ENCODE data around the gene CBX2.

Gene CBX2

GRCh38 chr17:79808763-79809529, 31.0 kb downstream of the CBX2 start:
- DNase-seq (ENCODE audit: low spot score) = no peak
- in situ Hi-C loops (cut with MboI; ENCODE audit: low sequenced_read_pairs, unreplicated experiment) = loop anchor here (5.0 kb wide), 1 partner anchor 33 kb away; no protein-coding TSS in a partner anchor
- TF ChIP-seq, protein P1, sequence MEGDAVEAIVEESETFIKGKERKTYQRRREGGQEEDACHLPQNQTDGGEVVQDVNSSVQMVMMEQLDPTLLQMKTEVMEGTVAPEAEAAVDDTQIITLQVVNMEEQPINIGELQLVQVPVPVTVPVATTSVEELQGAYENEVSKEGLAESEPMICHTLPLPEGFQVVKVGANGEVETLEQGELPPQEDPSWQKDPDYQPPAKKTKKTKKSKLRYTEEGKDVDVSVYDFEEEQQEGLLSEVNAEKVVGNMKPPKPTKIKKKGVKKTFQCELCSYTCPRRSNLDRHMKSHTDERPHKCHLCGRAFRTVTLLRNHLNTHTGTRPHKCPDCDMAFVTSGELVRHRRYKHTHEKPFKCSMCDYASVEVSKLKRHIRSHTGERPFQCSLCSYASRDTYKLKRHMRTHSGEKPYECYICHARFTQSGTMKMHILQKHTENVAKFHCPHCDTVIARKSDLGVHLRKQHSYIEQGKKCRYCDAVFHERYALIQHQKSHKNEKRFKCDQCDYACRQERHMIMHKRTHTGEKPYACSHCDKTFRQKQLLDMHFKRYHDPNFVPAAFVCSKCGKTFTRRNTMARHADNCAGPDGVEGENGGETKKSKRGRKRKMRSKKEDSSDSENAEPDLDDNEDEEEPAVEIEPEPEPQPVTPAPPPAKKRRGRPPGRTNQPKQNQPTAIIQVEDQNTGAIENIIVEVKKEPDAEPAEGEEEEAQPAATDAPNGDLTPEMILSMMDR (IDR thresholded peaks at IDR 0.05; ENCODE audit: borderline replicate concordance, control extremely low read depth, extremely low read depth, insufficient read depth, missing control alignments) = peak; percentile 34

GRCh38 chr17:79809530-79810129, 31.7 kb downstream of the CBX2 start:
- TF ChIP-seq, protein P1 (IDR thresholded peaks at IDR 0.05; ENCODE audit: borderline replicate concordance, control extremely low read depth, extremely low read depth, insufficient read depth, missing control alignments) = no peak
- in situ Hi-C loops (cut with MboI; ENCODE audit: low sequenced_read_pairs, unreplicated experiment) = loop anchor here (5.0 kb wide), 1 partner anchor 33 kb away; no protein-coding TSS in a partner anchor
- DNase-seq (ENCODE audit: low spot score) = no peak

GRCh38 chr17:79810130-79811010, 32.4 kb downstream of the CBX2 start:
- in situ Hi-C loops (cut with MboI; ENCODE audit: low sequenced_read_pairs, unreplicated experiment) = no loop called here
- peak; percentile 93 for DNase-seq (ENCODE audit: low spot score)
- TF ChIP-seq, protein P1 (IDR thresholded peaks at IDR 0.05; ENCODE audit: borderline replicate concordance, control extremely low read depth, extremely low read depth, insufficient read depth, missing control alignments) = no peak

- in situ Hi-C loops (cut with MboI; ENCODE audit: low sequenced_read_pairs, unreplicated experiment) = no loop called here
- DNase-seq (ENCODE audit: low spot score) = peak; percentile 74
- TF ChIP-seq, protein P1 (IDR thresholded peaks at IDR 0.05; ENCODE audit: borderline replicate concordance, control extremely low read depth, extremely low read depth, insufficient read depth, missing control alignments) = peak; percentile 80
Observed at GRCh38 chr17:79811011-79811867, 33.3 kb downstream of the CBX2 start.

DNA sequence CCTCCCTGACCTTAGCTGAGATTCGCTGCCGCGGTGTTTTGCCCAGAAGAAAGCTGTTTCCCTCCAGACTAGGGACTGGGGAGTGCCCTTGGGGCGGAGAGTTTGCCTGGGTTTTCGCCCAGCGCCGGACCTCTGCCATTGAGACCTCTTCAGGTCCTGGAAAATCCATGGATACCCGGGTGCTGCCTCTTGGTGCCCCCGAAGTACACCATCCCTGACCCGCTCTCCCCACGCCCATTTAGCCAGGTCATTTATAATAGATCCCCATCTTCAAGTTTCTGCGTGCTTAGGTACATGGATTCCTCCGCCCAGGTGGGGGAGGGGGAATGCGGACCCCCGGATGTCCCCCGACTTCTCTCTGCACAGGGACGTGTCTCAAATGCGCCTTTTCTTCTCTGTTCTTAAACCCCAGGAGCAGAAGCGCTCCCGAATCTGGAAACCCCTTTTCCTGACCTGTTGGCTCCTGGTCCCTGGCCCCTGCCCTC, 34.0 kb downstream of the CBX2 start:
- TF ChIP-seq, protein P1 (IDR thresholded peaks at IDR 0.05; ENCODE audit: borderline replicate concordance, control extremely low read depth, extremely low read depth, insufficient read depth, missing control alignments) = no peak
- in situ Hi-C loops (cut with MboI; ENCODE audit: low sequenced_read_pairs, unreplicated experiment) = no loop called here
- DNase-seq (ENCODE audit: low spot score) = no peak

All from GM13976 (cell line).